ENCODE data around the gene LDB3. TPM values are rescaled to one million over a fixed set of nuclear protein-coding genes. Genes with fewer than 3 reads are reported as not detected.

LDB3 gene
- total and polyA plus RNA-seq, 2 of the 8 experiments (the other 6 are each of a cell fraction or from before 2014, with no cell fraction given): 0.20 to 0.43 TPM

- TF ChIP-seq CHD7 (IDR thresholded peaks at IDR 0.05; ENCODE audit: insufficient replicate concordance, low read length): no peak
- TF ChIP-seq RAD21 (IDR thresholded peaks at IDR 0.05 in 1 of 2, conservative IDR thresholded peaks at IDR 0.05 in 1 of 2; ENCODE audit: low read depth in 2 of 2, low read length in 2 of 2): no peak
- no peak for TF ChIP-seq CREB1 (IDR thresholded peaks at IDR 0.05)
- no peak for TF ChIP-seq TAF7 (optimal IDR thresholded peaks at IDR 0.05; ENCODE audit: borderline replicate concordance, low read depth, low read length)
- no peak for TF ChIP-seq RNF2 (IDR thresholded peaks at IDR 0.05; ENCODE audit: borderline replicate concordance, low read depth, low read length, missing control alignments, poor library complexity, severe bottlenecking)
- TF ChIP-seq ATF2 (IDR thresholded peaks at IDR 0.05; ENCODE audit: low read length): no peak
- TF ChIP-seq POLR2A (IDR thresholded peaks at IDR 0.05; ENCODE audit: control extremely low read depth in 1 of 2, low read depth in 2 of 2, low read length in 2 of 2): no peak
- no peak for TF ChIP-seq SAP30 (IDR thresholded peaks at IDR 0.05; ENCODE audit: insufficient read depth, insufficient replicate concordance, low read length)
- TF ChIP-seq KDM1A (IDR thresholded peaks at IDR 0.05; ENCODE audit: borderline replicate concordance, low read length): no peak
Measured at GRCh38 chr10:86773498-86773897, 105.2 kb downstream of the LDB3 start (continued).

Measured in H1 (cell line).